ENCODE data around the gene FGFBP2.

FGFBP2 gene

GRCh38 chr4:15968551-15969300, 5.8 kb upstream of the FGFBP2 start:
- DNase-seq (ENCODE audit: low spot score): no peak

- DNase-seq (ENCODE audit: low spot score): no peak
Measured at GRCh38 chr4:15965325-15965724, 2.4 kb upstream of the FGFBP2 start.

- DNase-seq (ENCODE audit: low spot score): no peak
Measured at GRCh38 chr4:15964159-15964558, 1.2 kb upstream of the FGFBP2 start.

- no peak for DNase-seq (ENCODE audit: low spot score)
Measured at GRCh38 chr4:15963576-15963975, 601 bp upstream of the FGFBP2 start.

- DNase-seq (ENCODE audit: low spot score): no peak
Measured at GRCh38 chr4:15961781-15962510, 1.0 kb downstream of the FGFBP2 start.

- DNase-seq (ENCODE audit: low spot score): no peak
Measured at GRCh38 chr4:15958562-15958961, 4.4 kb downstream of the FGFBP2 start.

- peak; percentile 40 for DNase-seq (ENCODE audit: low spot score)
Measured at GRCh38 chr4:15956179-15956850, 6.7 kb downstream of the FGFBP2 start.

GRCh38 chr4:15955670-15956069, 7.3 kb downstream of the FGFBP2 start:
- no peak for DNase-seq (ENCODE audit: low spot score)

GRCh38 chr4:15953625-15954024, 9.3 kb downstream of the FGFBP2 start:
- DNase-seq (ENCODE audit: low spot score): no peak

GRCh38 chr4:15951781-15952180, 11.2 kb downstream of the FGFBP2 start:
- DNase-seq (ENCODE audit: low spot score): no peak

GRCh38 chr4:15948826-15949225, 14.1 kb downstream of the FGFBP2 start:
- DNase-seq (ENCODE audit: low spot score): no peak

GRCh38 chr4:15947684-15948083, 15.3 kb downstream of the FGFBP2 start:
- no peak for DNase-seq (ENCODE audit: low spot score)

GRCh38 chr4:15945516-15945915, 17.5 kb downstream of the FGFBP2 start:
- no peak for DNase-seq (ENCODE audit: low spot score)

GRCh38 chr4:15944895-15945294, 18.1 kb downstream of the FGFBP2 start:
- DNase-seq (ENCODE audit: low spot score): no peak

- no peak for DNase-seq (ENCODE audit: low spot score)
Measured at GRCh38 chr4:15942283-15942682, 20.7 kb downstream of the FGFBP2 start.

GRCh38 chr4:15938640-15939039, 24.3 kb downstream of the FGFBP2 start, which contains the start of gene FGFBP1:
Gene FGFBP1, minus strand, starts transcription at chr4:15938740. Its CDS starts 2,108 bp downstream, at chr4:15936632.
- no peak for DNase-seq (ENCODE audit: low spot score)

- no peak for DNase-seq (ENCODE audit: low spot score)
Measured at GRCh38 chr4:15938182-15938581, 24.8 kb downstream of the FGFBP2 start.

GRCh38 chr4:15936495-15936894, 26.5 kb downstream of the FGFBP2 start:
- no peak for DNase-seq (ENCODE audit: low spot score)

GRCh38 chr4:15935504-15936402, 27.2 kb downstream of the FGFBP2 start:
- DNase-seq (ENCODE audit: low spot score): no peak

- DNase-seq (ENCODE audit: low spot score): no peak
Measured at GRCh38 chr4:15934259-15934658, 28.7 kb downstream of the FGFBP2 start.

GRCh38 chr4:15931451-15932210, 31.3 kb downstream of the FGFBP2 start:
- no peak for DNase-seq (ENCODE audit: low spot score)
